Measurements from ENCODE around the gene LAMTOR2.

LAMTOR2 gene

GRCh38 chr1:156099282-156099681, 44.7 kb downstream of the LAMTOR2 start:
- Histone ChIP-seq H3K36me3 (ENCODE audit: insufficient read depth, low read length) (no peaks in the 10 kb centered on the region), H3K9me3 (ENCODE audit: insufficient read depth, low read depth, low read length) (no peaks in the 10 kb centered on the region), H3K4me3 (ENCODE audit: low read length) (no peak overlapping the region), H3K9ac (ENCODE audit: low read depth, low read length) (no peak overlapping the region), H3K27ac (ENCODE audit: low read depth, low read length) (no peak overlapping the region), H3K27me3 (ENCODE audit: insufficient read depth, low read length) (no peaks in the 10 kb centered on the region), H3K4me1 (ENCODE audit: insufficient read depth, low read length) (peaks cover 26% of the 10 kb centered on the region)
- 97% methylated on average over 3 of the region's 3 CpGs for WGBS

DNA sequence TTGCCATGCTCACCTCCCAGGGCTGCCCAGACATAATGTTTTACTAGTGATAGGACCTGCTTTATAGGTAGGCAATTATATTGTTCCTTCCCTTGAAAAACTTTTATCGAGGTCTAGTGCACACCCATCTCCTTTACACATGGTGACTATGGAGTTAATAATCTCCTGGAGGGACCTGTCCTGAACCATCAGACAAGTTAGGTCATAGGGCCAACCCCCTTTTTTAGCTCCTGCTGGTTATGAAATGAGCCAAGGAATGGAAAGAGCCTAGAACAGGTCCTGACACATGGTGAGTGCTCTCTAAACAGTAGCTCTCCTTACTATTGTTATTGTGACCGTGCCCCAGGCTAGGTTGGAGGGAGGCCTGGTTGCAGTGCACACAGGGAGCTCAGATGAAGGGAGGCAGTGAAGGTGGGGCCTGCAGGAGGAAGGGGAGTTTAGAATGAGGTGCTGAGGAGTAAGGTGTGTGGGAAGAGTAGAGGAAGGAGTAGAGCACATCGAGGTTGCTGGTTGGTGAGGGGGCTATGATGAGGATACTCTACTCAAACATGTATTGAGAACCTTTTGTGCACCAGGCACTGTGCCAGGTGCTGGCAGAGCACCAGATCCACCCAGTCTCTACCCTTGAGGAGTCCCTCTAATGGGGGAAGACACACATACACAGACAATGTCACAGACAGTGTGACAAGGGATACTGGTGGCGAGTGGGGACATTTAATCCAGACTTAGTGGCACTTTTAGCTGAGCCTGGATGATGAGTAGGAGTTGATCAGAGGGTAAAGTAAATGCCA, 45.8 kb downstream of the LAMTOR2 start:
- no peaks in the 10 kb centered on the region for H3K9me3 ChIP-seq (ENCODE audit: insufficient read depth, low read depth, low read length)
- 88% methylated on average over 4 of the region's 4 CpGs for WGBS
- no peaks in the 10 kb centered on the region for H3K36me3 ChIP-seq (ENCODE audit: insufficient read depth, low read length)
- no peak overlapping the region for H3K9ac ChIP-seq (ENCODE audit: low read depth, low read length)
- no peak overlapping the region for H3K27ac ChIP-seq (ENCODE audit: low read depth, low read length)
- peaks cover 37% of the 10 kb centered on the region for H3K4me1 ChIP-seq (ENCODE audit: insufficient read depth, low read length)
- no peaks in the 10 kb centered on the region for H3K27me3 ChIP-seq (ENCODE audit: insufficient read depth, low read length)
- no peak overlapping the region for H3K4me3 ChIP-seq (ENCODE audit: low read length)

GRCh38 chr1:156101880-156102279, 47.3 kb downstream of the LAMTOR2 start:
- peaks cover 36% of the 10 kb centered on the region for H3K4me1 ChIP-seq (ENCODE audit: insufficient read depth, low read length)
- H3K9ac ChIP-seq (ENCODE audit: low read depth, low read length): no peak overlapping the region

GRCh38 chr1:156102633-156103511, 48.3 kb downstream of the LAMTOR2 start:
- Histone ChIP-seq H3K4me1 (ENCODE audit: insufficient read depth, low read length) (peaks cover 40% of the 10 kb centered on the region), H3K9me3 (ENCODE audit: insufficient read depth, low read depth, low read length) (no peaks in the 10 kb centered on the region), H3K4me3 (ENCODE audit: low read length) (no peak overlapping the region), H3K27ac (ENCODE audit: low read depth, low read length) (no peak overlapping the region), H3K9ac (ENCODE audit: low read depth, low read length) (no peak overlapping the region), H3K27me3 (ENCODE audit: insufficient read depth, low read length) (no peaks in the 10 kb centered on the region), H3K36me3 (ENCODE audit: insufficient read depth, low read length) (no peaks in the 10 kb centered on the region)
- 90% methylated on average over 16 of the region's 16 CpGs for WGBS

More at GRCh38 chr1:156101880-156102279, 47.3 kb downstream of the LAMTOR2 start:
- no peak overlapping the region for H3K27ac ChIP-seq (ENCODE audit: low read depth, low read length)
- no peak overlapping the region for H3K4me3 ChIP-seq (ENCODE audit: low read length)
- H3K9me3 ChIP-seq (ENCODE audit: insufficient read depth, low read depth, low read length): no peaks in the 10 kb centered on the region
- no peaks in the 10 kb centered on the region for H3K36me3 ChIP-seq (ENCODE audit: insufficient read depth, low read length)
- H3K27me3 ChIP-seq (ENCODE audit: insufficient read depth, low read length): no peaks in the 10 kb centered on the region
- WGBS: 94% methylated on average over 6 of the region's 6 CpGs

DNA sequence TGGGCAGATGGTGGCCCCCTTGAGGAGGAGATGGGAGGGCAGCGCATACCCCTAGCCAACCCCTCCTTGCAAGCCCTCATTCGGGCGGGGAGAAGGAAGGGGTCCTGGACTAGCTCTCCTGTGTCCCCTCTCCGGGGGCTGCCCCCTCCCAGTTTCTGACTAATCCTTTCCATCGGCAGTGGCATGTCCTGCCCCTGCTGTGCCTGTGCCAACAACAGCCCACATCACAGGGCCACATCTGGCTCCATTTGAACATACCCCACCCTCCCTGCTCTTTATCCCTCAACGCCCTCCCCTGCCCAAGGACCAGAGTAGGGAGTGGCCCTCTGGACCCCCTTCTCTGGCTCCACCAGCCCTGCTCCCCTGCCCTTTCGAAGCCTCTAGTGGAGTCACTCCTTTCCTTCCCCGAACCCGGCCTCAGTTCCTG, 49.0 kb downstream of the LAMTOR2 start:
- Histone ChIP-seq H3K27ac (ENCODE audit: low read depth, low read length) (peak overlapping the region; percentile 50), H3K4me1 (ENCODE audit: insufficient read depth, low read length) (peaks cover 40% of the 10 kb centered on the region), H3K27me3 (ENCODE audit: insufficient read depth, low read length) (no peaks in the 10 kb centered on the region), H3K9ac (ENCODE audit: low read depth, low read length) (no peak overlapping the region), H3K9me3 (ENCODE audit: insufficient read depth, low read depth, low read length) (no peaks in the 10 kb centered on the region), H3K4me3 (ENCODE audit: low read length) (no peak overlapping the region), H3K36me3 (ENCODE audit: insufficient read depth, low read length) (no peaks in the 10 kb centered on the region)
- WGBS: 71% methylated on average over 8 of the region's 9 CpGs

DNA sequence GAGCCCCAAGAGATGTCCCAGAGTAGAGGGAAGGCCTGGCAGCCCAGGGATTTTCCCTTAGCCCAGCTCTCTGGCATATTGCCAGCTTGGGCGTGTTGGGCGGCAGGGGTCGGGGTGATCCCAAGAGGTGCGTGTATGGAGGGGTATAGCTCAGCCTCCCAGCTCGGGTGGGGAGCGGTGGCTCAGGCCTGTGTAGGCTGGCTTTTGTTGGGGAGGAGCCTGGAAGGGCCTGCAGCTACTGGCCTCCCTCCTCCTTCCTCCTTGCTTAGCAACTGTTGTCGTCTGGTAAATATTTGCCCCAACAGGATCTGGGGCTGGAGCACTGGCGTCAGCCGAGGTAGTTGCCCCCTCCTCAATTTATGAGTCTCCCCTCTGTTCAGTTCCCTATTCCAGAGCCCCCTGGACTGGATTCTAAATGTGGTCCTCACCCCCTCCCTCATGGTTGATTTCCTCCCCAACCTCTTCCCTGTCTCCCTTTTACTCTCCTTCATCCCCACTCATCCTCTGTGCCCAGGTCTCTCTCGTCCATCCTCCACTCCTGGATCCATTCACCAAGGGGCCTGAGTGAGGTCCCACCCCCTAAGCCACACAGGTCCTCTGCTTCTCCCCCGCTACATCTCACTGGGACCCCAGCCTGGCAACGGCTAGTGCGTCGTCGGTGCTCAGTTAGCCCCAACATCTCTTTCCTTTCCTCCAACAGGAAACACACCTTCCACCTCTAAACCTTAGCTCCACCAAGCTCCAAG, 49.7 kb downstream of the LAMTOR2 start:
- WGBS: 76% methylated on average over 15 of the region's 15 CpGs
- Histone ChIP-seq H3K9me3 (ENCODE audit: insufficient read depth, low read depth, low read length) (no peaks in the 10 kb centered on the region), H3K27me3 (ENCODE audit: insufficient read depth, low read length) (no peaks in the 10 kb centered on the region), H3K4me3 (ENCODE audit: low read length) (no peak overlapping the region), H3K36me3 (ENCODE audit: insufficient read depth, low read length) (no peaks in the 10 kb centered on the region), H3K9ac (ENCODE audit: low read depth, low read length) (peak overlapping the region; percentile 61), H3K27ac (ENCODE audit: low read depth, low read length) (peak overlapping the region; percentile 98), H3K4me1 (ENCODE audit: insufficient read depth, low read length) (peaks cover 40% of the 10 kb centered on the region)

DNA sequence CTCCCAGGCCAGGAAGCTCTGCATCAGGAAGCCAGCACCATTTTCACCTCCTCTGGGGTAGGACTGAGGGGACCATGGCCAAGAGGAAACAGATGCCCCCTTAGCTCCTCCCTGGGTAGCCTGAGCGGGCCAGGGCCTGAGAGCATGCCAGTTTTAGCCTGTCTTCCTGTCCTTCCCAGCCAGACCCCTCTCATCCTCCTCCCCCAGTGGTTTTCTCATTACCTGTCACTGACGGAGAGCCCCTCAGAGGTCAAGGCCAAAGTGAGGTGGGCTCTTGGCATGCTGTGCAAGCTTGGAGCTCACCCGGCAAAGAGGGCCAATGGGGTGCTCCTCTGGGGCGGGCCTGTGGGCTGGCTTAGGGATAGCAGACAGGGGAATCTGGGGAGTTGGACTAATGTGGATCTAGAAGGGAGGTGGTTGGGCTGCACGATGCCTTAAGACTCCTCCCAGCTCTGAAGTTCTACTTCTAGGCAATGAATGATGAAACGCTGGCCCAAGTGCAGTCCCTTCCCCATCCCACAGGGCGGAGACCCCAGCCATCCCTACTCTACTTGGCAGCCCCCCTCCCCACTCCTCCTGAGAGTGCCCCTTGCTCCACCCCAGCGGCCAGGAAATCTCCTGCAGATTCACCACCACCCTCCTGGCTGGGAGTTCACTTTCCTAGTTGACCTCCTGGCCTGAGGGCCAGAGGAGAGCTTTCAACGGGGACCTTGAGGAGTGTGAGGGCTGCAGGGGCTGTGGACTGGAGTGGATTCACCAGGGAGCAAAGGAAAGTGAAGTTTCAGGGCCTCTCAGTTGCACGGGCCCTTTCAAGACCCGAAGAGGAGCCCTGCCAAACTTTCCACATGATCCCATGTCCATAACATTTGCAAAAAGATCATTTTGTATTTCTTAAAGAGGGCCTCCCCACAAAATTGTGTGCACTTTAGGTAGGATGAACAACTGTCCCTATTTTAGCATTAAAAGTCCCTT, 50.6 kb downstream of the LAMTOR2 start:
- H3K4me3 ChIP-seq (ENCODE audit: low read length): peak overlapping the region; percentile 67
- H3K36me3 ChIP-seq (ENCODE audit: insufficient read depth, low read length): no peaks in the 10 kb centered on the region
- no peaks in the 10 kb centered on the region for H3K9me3 ChIP-seq (ENCODE audit: insufficient read depth, low read depth, low read length)
- H3K27me3 ChIP-seq (ENCODE audit: insufficient read depth, low read length): no peaks in the 10 kb centered on the region
- peaks cover 40% of the 10 kb centered on the region for H3K4me1 ChIP-seq (ENCODE audit: insufficient read depth, low read length)
- H3K27ac ChIP-seq (ENCODE audit: low read depth, low read length): peak overlapping the region; percentile 98
- 40% methylated on average over 11 of the region's 11 CpGs for WGBS
- H3K9ac ChIP-seq (ENCODE audit: low read depth, low read length): peak overlapping the region; percentile 90; the same call in 1 of the 2 replicates

DNA sequence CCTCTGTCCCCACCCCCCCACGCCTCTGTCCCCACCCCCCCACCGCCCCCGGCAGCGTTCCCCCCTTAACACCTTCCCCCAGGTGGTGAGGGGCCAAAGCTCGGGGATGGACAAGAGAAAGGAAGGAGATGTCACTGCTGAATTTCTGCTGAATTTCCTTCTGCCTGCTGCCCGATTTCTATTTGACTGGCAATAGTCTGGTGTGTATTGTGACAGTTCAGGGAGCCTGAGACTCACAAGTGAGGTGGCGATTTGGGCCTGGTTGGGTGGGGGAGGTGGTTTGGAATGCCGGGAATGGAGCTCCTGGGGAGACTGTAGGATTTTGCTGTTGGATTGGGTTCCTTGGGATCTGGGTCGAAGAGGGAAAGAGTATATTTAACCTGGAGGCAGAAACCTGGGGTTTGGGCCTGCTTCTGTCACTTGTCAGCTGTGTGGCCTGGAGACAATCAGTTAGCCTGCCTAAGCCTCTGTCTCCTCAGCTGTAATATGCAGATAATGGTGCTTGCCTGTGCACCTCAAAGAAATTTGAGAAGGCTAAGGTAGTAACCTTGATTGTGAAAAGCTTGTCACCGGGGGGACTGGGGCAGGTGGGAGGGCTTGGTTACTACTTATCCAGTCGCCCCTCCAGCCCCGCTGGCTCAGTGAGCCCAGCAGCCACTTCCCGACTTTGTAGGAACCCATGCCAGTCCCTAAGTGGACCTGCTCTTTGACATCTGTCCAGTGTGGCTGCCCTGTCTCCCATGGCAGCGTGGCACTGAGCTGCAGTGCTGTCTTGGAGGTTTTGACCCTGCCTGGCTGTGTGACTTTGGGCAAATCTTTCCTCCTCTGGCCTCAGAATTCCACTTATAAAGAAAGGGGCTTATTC, 52.3 kb downstream of the LAMTOR2 start:
- H3K4me3 ChIP-seq (ENCODE audit: low read length): peak overlapping the region; percentile 24
- H3K9me3 ChIP-seq (ENCODE audit: insufficient read depth, low read depth, low read length): no peaks in the 10 kb centered on the region
- H3K27ac ChIP-seq (ENCODE audit: low read depth, low read length): peak overlapping the region; percentile 98
- H3K36me3 ChIP-seq (ENCODE audit: insufficient read depth, low read length): no peaks in the 10 kb centered on the region
- peaks cover 40% of the 10 kb centered on the region for H3K4me1 ChIP-seq (ENCODE audit: insufficient read depth, low read length)
- peak overlapping the region; percentile 54; the same call in 1 of the 2 replicates for H3K9ac ChIP-seq (ENCODE audit: low read depth, low read length)
- H3K27me3 ChIP-seq (ENCODE audit: insufficient read depth, low read length): no peaks in the 10 kb centered on the region
- 16% methylated on average over 10 of the region's 14 CpGs for WGBS

- WGBS: 94% methylated on average over 3 of the region's 3 CpGs
These were observed 53.5 kb downstream of the LAMTOR2 start for GRCh38 chr1:156108057-156108456.

More at GRCh38 chr1:156108057-156108456, 53.5 kb downstream of the LAMTOR2 start:
- H3K9ac ChIP-seq (ENCODE audit: low read depth, low read length): no peak overlapping the region
- H3K4me1 ChIP-seq (ENCODE audit: insufficient read depth, low read length): peaks cover 37% of the 10 kb centered on the region
- no peak overlapping the region for H3K4me3 ChIP-seq (ENCODE audit: low read length)
- no peaks in the 10 kb centered on the region for H3K36me3 ChIP-seq (ENCODE audit: insufficient read depth, low read length)
- no peak overlapping the region for H3K27ac ChIP-seq (ENCODE audit: low read depth, low read length)
- H3K9me3 ChIP-seq (ENCODE audit: insufficient read depth, low read depth, low read length): no peaks in the 10 kb centered on the region
- H3K27me3 ChIP-seq (ENCODE audit: insufficient read depth, low read length): no peaks in the 10 kb centered on the region
